Measurements from ENCODE around the gene MEGF6.

DNA sequence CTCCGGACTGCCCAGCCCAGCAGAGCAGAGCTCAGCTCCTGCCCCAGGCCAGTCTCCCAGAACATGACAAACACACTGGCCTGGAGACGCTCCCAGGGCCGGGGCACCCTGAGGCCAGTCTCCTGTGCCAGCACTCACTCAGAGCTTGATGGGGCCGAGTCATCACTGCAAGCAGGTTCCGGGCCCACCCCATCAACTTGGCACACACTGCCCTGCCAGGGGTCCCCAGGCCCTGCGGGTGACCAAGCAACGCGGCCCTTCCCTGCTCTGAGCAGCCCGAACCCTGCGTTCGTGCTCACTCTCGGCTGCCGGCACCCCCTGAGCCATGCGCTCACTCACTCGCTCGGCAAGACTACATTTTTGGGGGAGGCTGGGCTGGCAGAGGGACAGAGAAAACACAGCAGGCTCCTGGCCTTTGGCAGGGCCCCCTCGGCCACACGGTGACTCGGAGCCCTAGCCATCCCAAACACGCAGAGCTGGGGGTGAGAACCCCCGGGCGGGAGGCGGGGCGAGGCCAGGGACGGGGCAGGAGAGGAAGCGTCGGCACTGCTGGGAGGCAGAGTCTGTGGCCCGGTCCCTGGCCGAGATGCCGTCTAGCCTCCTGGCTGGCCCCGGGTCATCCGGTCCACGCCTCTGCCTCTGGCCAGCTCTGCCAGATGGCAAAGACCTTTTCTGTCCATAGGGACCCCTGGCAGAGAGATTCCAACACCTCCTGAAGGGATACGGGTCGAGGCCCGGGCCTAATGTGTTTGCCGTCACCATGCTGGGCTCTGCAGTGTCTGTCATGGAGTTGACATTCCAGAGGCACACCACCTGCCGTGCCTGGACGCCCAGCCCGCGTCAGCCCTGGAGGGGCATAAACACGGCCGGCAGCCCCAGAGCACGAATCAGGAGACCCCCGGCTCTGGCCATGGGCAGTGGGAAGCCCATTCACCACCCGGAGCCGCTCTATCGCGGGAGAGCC is 68.0 kb downstream of the MEGF6 start:
- TF ChIP-seq, protein P1, sequence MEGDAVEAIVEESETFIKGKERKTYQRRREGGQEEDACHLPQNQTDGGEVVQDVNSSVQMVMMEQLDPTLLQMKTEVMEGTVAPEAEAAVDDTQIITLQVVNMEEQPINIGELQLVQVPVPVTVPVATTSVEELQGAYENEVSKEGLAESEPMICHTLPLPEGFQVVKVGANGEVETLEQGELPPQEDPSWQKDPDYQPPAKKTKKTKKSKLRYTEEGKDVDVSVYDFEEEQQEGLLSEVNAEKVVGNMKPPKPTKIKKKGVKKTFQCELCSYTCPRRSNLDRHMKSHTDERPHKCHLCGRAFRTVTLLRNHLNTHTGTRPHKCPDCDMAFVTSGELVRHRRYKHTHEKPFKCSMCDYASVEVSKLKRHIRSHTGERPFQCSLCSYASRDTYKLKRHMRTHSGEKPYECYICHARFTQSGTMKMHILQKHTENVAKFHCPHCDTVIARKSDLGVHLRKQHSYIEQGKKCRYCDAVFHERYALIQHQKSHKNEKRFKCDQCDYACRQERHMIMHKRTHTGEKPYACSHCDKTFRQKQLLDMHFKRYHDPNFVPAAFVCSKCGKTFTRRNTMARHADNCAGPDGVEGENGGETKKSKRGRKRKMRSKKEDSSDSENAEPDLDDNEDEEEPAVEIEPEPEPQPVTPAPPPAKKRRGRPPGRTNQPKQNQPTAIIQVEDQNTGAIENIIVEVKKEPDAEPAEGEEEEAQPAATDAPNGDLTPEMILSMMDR (IDR thresholded peaks at IDR 0.05), result no peak
- no peak for TF ChIP-seq EP300 (IDR thresholded peaks at IDR 0.05)
- no peak for TF ChIP-seq POLR2AphosphoS5 (IDR thresholded peaks at IDR 0.05)
- no peak for TF ChIP-seq POLR2A (IDR thresholded peaks at IDR 0.05)

All from suprapubic skin (tissue), 4 donors.